Glomerular visceral epithelial cell (primary cell): ENCODE data around the gene CCDC185.
"Not testable (repeated sequence)": the region's sequence is repeated elsewhere in the genome, so short reads cannot be mapped to it uniquely, and the experiment has no call there.

Experiments used
- DNase-seq: peaks from one replicate; pipeline ENCODE4 v3.0.0-alpha.2; 2016; ENCODE audit errors: extremely low spot score

Gene CCDC185

GRCh38 chr1:223394706-223395105 is 1.5 kb downstream of the CCDC185 start:
- DNase-seq, result no peak

- DNase-seq, result not testable (repeated sequence)
Observed at GRCh38 chr1:223399393-223399792, 6.2 kb downstream of the CCDC185 start.

GRCh38 chr1:223401873-223402789 is 8.9 kb downstream of the CCDC185 start:
- peak; percentile 85 for DNase-seq

- DNase-seq, result no peak
Observed at GRCh38 chr1:223402790-223403142, 9.6 kb downstream of the CCDC185 start.

- DNase-seq, result no peak
Observed at GRCh38 chr1:223403184-223403815, 10.1 kb downstream of the CCDC185 start.

- no peak for DNase-seq
Observed at GRCh38 chr1:223405507-223405906, 12.3 kb downstream of the CCDC185 start.

- no peak for DNase-seq
Observed at GRCh38 chr1:223410036-223410435, 16.8 kb downstream of the CCDC185 start.

GRCh38 chr1:223411309-223411708 is 18.1 kb downstream of the CCDC185 start:
- DNase-seq, result peak; percentile 66

- no peak for DNase-seq
Observed at GRCh38 chr1:223411710-223412109, 18.5 kb downstream of the CCDC185 start.

- DNase-seq, result no peak
Observed at GRCh38 chr1:223413216-223413615, 20.0 kb downstream of the CCDC185 start.

GRCh38 chr1:223417444-223417843 is 24.2 kb downstream of the CCDC185 start:
- DNase-seq, result peak; percentile 90

GRCh38 chr1:223417903-223418663 is 24.9 kb downstream of the CCDC185 start:
- DNase-seq, result no peak

- no peak for DNase-seq
Observed at GRCh38 chr1:223419115-223419514, 25.9 kb downstream of the CCDC185 start.

GRCh38 chr1:223419561-223419960 is 26.3 kb downstream of the CCDC185 start:
- DNase-seq, result no peak

GRCh38 chr1:223421025-223421424 is 27.8 kb downstream of the CCDC185 start:
- DNase-seq, result no peak

- DNase-seq, result no peak
Observed at GRCh38 chr1:223421676-223422075, 28.5 kb downstream of the CCDC185 start.

- no peak for DNase-seq
Observed at GRCh38 chr1:223422911-223423310, 29.7 kb downstream of the CCDC185 start.

- no peak for DNase-seq
Observed at GRCh38 chr1:223423641-223424233, 30.5 kb downstream of the CCDC185 start.

GRCh38 chr1:223425550-223425949 is 32.3 kb downstream of the CCDC185 start:
- no peak for DNase-seq

- no peak for DNase-seq
Observed at GRCh38 chr1:223426936-223427335, 33.7 kb downstream of the CCDC185 start.

- DNase-seq, result peak; percentile 32
Observed at GRCh38 chr1:223429313-223429731, 36.1 kb downstream of the CCDC185 start.

GRCh38 chr1:223429821-223430220 is 36.6 kb downstream of the CCDC185 start:
- DNase-seq, result no peak
